A673 (cell line): ENCODE results near the gene PLCD1. TPM values are rescaled to one million over a fixed set of nuclear protein-coding genes. Genes with fewer than 3 reads are reported as not detected.

Experiments
- BruUV-seq: library from RNA; stranded (reverse); fragments of 400-500 nt; replicated peaks from 2 replicates; lab custom pipeline; 2021; lab: Mats Ljungman, UMichigan
- CTCF ChIA-PET: fragments of 300-600 bp; sonication (Branson Sonifier 250); formaldehyde crosslinking; loops from one replicate; lab custom pipeline; 2022; ENCODE audit warnings: antibody characterized with exemption; lab: Charles Lee
- POLR2A ChIA-PET: fragments of 300-600 bp; sonication (Branson Sonifier 250); formaldehyde crosslinking; loops from one replicate; lab custom pipeline; 2022; ENCODE audit warnings: antibody characterized with exemption; ENCODE audit not compliant: low non-redundant PET; lab: Charles Lee
- DNase-seq: peaks from one replicate; pipeline ENCODE4 v3.0.0-alpha.2; 2015; ENCODE audit warnings: low spot score
- H3K27ac ChIP-seq: fragments of 200-600 bp; sonication (generic); 2 replicates; pipeline ENCODE4 v1.5.1; 2016; ENCODE audit warnings: mixed run types, low read depth, mild to moderate bottlenecking, mixed read lengths, antibody characterized with exemption, low read length; ENCODE audit not compliant: poor library complexity, severe bottlenecking
- H3K27me3 ChIP-seq: fragments of 200-600 bp; sonication (generic); replicated peaks from 2 replicates; pipeline ENCODE4 v1.6.1; 2017; ENCODE audit warnings: mixed run types, low read depth, mild to moderate bottlenecking, mixed read lengths, antibody characterized with exemption, low read length; ENCODE audit not compliant: insufficient read depth, poor library complexity
- H3K36me3 ChIP-seq: fragments of 200-600 bp; sonication (generic); 2 replicates; pipeline ENCODE4 v1.6.1; 2016; ENCODE audit warnings: mixed run types, mild to moderate bottlenecking, mixed read lengths, antibody characterized with exemption, low read length; ENCODE audit not compliant: insufficient read depth, poor library complexity, severe bottlenecking
- H3K4me1 ChIP-seq: fragments of 200-600 bp; sonication (generic); 2 replicates; pipeline ENCODE4 v1.6.1; 2017; ENCODE audit warnings: mixed run types, mild to moderate bottlenecking, mixed read lengths, antibody characterized with exemption, low read length; ENCODE audit not compliant: insufficient read depth, poor library complexity, severe bottlenecking
- H3K4me3 ChIP-seq: fragments of 200-600 bp; sonication (generic); 2 replicates; pipeline ENCODE4 v1.5.1; 2016; ENCODE audit warnings: low read depth, mixed run types, mild to moderate bottlenecking, mixed read lengths, low read length; ENCODE audit not compliant: poor library complexity, severe bottlenecking
- H3K9me3 ChIP-seq: fragments of 200-600 bp; sonication (generic); 2 replicates; pipeline ENCODE4 v1.6.1; 2016; ENCODE audit warnings: mixed run types, low read depth, mild to moderate bottlenecking, mixed read lengths, antibody characterized with exemption, low read length; ENCODE audit not compliant: poor library complexity, severe bottlenecking
- CTCF ChIP-seq: fragments of 300-800, 200-600 bp; sonication (generic); conservative IDR thresholded peaks from 2 replicates; pipeline ENCODE4 v1.5.1; 2017; ENCODE audit warnings: low read depth, mild to moderate bottlenecking, antibody characterized with exemption, low read length, moderate library complexity, mixed read lengths
- EZH2 ChIP-seq: fragments of 200-600 bp; sonication (generic); IDR thresholded peaks from 2 replicates; pipeline ENCODE4 v1.6.1; 2017; ENCODE audit warnings: borderline replicate concordance, low read depth, mild to moderate bottlenecking, mixed read lengths, antibody characterized with exemption, low read length; ENCODE audit not compliant: poor library complexity, severe bottlenecking
- intact Hi-C: fragments of 100-400 bp; cut with micrococcal nuclease; formaldehyde crosslinking; loops from one replicate; pipeline ENCODE4 v1.10.0; 2022; ENCODE audit not compliant: unreplicated experiment
- total RNA-seq: library from RNA; stranded (reverse); gene quantifications from 2 replicates; pipeline ENCODE4 v1.2.3, GENCODE V29; 2021

The PLCD1 gene
- total RNA-seq, 1 experiment from 2014 or later, result 1.1 TPM

GRCh38 chr3:38007754-38008090 lies 21.7 kb downstream of the PLCD1 start:
- Histone ChIP-seq H3K4me3 (no peak overlapping the region), H3K27me3 (no peaks in the 10 kb centered on the region), H3K9me3 (no peaks in the 10 kb centered on the region), H3K27ac (no peak overlapping the region), H3K4me1 (no peaks in the 10 kb centered on the region), H3K36me3 (no peaks in the 10 kb centered on the region)
- DNase-seq, result no peak
- POLR2A ChIA-PET, result no interaction called here
- BruUV-seq, result no TSS peak
- TF ChIP-seq CTCF (no peak), EZH2 (no peak)
- CTCF ChIA-PET, result no interaction called here
- intact Hi-C loops, result no loop called here

DNA sequence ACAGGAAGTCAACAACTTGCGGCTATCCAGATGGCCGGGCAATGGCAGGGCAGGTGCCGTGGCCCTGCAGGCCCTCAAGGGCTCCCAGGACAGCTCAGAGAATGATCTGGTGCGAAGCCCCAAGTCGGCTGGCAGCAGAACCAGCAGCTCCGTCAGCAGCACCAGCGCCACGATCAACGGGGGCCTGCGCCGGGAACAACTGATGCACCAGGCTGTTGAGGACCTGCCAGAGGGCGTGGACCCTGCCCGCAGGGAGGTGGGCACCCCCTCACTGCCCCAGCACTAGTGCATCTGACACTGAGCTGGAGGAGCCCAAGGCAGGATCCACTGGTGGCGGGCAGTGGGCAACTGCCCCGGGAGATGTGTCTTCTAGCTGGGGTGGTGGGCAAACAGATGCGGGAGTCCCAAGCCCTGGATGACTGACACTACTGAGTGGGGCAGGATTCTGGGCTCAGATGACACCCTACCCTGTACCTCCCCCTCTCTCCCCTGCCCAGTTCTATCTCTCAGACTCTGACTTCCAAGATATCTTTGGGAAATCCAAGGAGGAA lies 22.9 kb downstream of the PLCD1 start:
- H3K4me1 ChIP-seq, result no peaks in the 10 kb centered on the region
- no peak overlapping the region for H3K4me3 ChIP-seq
- no peaks in the 10 kb centered on the region for H3K27me3 ChIP-seq
- H3K9me3 ChIP-seq, result no peaks in the 10 kb centered on the region
- TF ChIP-seq CTCF, result no peak
- no peak for TF ChIP-seq EZH2
- CTCF ChIA-PET, result no interaction called here
- no peaks in the 10 kb centered on the region for H3K36me3 ChIP-seq
- no peak overlapping the region for H3K27ac ChIP-seq
- no peak for DNase-seq
- BruUV-seq, result no TSS peak
- intact Hi-C loops, result no loop called here
- POLR2A ChIA-PET, result no interaction called here

GRCh38 chr3:38006031-38006430 lies 23.4 kb downstream of the PLCD1 start:
- no peaks in the 10 kb centered on the region for H3K9me3 ChIP-seq
- H3K27me3 ChIP-seq, result no peaks in the 10 kb centered on the region
- CTCF ChIA-PET, result no interaction called here
- H3K36me3 ChIP-seq, result no peaks in the 10 kb centered on the region
- no peak overlapping the region for H3K27ac ChIP-seq
- TF ChIP-seq CTCF (no peak), EZH2 (no peak)
- no peaks in the 10 kb centered on the region for H3K4me1 ChIP-seq
- no TSS peak for BruUV-seq
- intact Hi-C loops, result no loop called here
- POLR2A ChIA-PET, result no interaction called here
- H3K4me3 ChIP-seq, result no peak overlapping the region
- DNase-seq, result no peak
